ENCODE data around the gene ZNF618.

Gene ZNF618

DNA sequence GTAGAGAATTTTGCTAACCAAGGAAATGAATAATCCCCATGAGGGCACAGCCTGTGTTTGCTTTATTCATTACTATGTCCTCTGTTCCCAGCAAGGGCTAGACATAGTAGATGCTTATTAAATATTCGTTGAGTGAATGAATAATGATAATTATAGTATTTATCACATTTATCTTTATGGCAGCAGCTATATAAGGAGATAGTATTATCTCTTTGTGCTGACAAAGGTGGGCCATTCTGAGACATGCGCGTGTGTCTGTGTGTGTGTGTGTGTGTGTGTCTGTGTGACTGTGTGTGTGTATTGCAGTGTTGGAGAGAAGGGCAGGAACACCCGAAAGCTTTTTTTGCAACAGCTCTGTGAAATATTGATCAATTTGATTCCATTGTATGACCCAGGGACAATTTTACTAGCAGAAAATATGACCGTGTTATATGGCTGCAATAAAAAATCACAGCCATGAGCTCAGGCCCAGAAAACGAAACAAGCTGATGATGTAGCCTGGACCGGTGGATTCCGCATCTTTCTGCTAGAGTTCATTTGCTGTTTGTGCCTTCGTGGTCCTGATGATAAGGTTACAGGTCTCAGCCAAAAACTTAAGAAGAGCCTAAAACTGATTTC lies 39.8 kb downstream of the ZNF618 start:
- Histone ChIP-seq H3K36me3 (ENCODE audit: low read depth) (no peaks in the 10 kb centered on the region), H3K27me3 (ENCODE audit: insufficient read depth, poor library complexity, severe bottlenecking) (no peaks in the 10 kb centered on the region), H3K4me1 (ENCODE audit: insufficient read depth, poor library complexity, severe bottlenecking) (no peaks in the 10 kb centered on the region), H3K4me3 (ENCODE audit: severe bottlenecking) (no peak overlapping the region), H3K27ac (ENCODE audit: poor library complexity, severe bottlenecking) (no peak overlapping the region), H3K9me3 (ENCODE audit: severe bottlenecking) (no peaks in the 10 kb centered on the region)
- ATAC-seq (ENCODE audit: low read depth) (no peak), DNase-seq (ENCODE audit: low spot score) (no peak)
- TF ChIP-seq, protein P1, sequence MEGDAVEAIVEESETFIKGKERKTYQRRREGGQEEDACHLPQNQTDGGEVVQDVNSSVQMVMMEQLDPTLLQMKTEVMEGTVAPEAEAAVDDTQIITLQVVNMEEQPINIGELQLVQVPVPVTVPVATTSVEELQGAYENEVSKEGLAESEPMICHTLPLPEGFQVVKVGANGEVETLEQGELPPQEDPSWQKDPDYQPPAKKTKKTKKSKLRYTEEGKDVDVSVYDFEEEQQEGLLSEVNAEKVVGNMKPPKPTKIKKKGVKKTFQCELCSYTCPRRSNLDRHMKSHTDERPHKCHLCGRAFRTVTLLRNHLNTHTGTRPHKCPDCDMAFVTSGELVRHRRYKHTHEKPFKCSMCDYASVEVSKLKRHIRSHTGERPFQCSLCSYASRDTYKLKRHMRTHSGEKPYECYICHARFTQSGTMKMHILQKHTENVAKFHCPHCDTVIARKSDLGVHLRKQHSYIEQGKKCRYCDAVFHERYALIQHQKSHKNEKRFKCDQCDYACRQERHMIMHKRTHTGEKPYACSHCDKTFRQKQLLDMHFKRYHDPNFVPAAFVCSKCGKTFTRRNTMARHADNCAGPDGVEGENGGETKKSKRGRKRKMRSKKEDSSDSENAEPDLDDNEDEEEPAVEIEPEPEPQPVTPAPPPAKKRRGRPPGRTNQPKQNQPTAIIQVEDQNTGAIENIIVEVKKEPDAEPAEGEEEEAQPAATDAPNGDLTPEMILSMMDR (IDR thresholded peaks at IDR 0.05; ENCODE audit: poor library complexity, severe bottlenecking), result no peak

GRCh38 chr9:113916931-113917330 lies 40.8 kb downstream of the ZNF618 start:
- TF ChIP-seq, protein P1 (IDR thresholded peaks at IDR 0.05; ENCODE audit: poor library complexity, severe bottlenecking), result no peak
- no peak for ATAC-seq (ENCODE audit: low read depth)
- Histone ChIP-seq H3K4me1 (ENCODE audit: insufficient read depth, poor library complexity, severe bottlenecking) (no peaks in the 10 kb centered on the region), H3K36me3 (ENCODE audit: low read depth) (no peaks in the 10 kb centered on the region), H3K27me3 (ENCODE audit: insufficient read depth, poor library complexity, severe bottlenecking) (no peaks in the 10 kb centered on the region), H3K27ac (ENCODE audit: poor library complexity, severe bottlenecking) (no peak overlapping the region), H3K4me3 (ENCODE audit: severe bottlenecking) (no peak overlapping the region), H3K9me3 (ENCODE audit: severe bottlenecking) (no peaks in the 10 kb centered on the region)
- no peak for DNase-seq (ENCODE audit: low spot score)

DNA sequence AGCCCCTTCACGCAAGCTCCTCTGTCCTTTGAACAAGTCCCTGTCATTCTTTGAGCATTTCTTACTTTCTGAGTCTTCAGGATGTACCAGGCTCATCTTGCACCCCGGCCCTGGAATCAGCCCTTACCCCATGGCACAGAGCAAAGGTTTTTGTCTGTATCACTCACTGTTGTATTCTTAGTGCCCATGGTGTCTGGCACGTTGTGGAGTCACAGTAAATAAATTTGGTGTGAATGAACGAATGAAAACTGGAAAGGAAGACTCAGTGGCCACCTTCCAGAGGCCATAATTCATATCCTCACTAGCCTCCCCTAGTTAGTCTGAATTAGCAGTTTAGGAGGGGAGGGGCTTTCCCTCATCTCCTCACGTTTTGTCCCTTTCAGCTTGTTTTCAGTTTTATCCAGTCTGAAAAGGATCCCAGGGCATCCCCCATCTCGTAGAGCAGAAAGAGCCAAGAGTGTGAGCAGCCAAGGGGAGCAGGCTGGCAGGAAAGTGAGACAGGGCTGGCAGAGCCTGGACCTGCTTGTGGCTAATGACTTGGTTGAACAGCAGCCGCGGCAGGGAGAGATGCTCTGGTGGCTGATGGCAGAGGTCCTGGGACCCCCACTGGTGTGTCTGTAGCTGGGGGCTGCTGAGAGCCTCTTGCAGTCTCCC lies 42.7 kb downstream of the ZNF618 start:
- no peak for ATAC-seq (ENCODE audit: low read depth)
- no peaks in the 10 kb centered on the region for H3K4me1 ChIP-seq (ENCODE audit: insufficient read depth, poor library complexity, severe bottlenecking)
- no peaks in the 10 kb centered on the region for H3K36me3 ChIP-seq (ENCODE audit: low read depth)
- no peak for DNase-seq (ENCODE audit: low spot score)
- H3K4me3 ChIP-seq (ENCODE audit: severe bottlenecking), result no peak overlapping the region
- H3K27ac ChIP-seq (ENCODE audit: poor library complexity, severe bottlenecking), result no peak overlapping the region
- no peaks in the 10 kb centered on the region for H3K27me3 ChIP-seq (ENCODE audit: insufficient read depth, poor library complexity, severe bottlenecking)
- TF ChIP-seq, protein P1 (IDR thresholded peaks at IDR 0.05; ENCODE audit: poor library complexity, severe bottlenecking), result no peak
- H3K9me3 ChIP-seq (ENCODE audit: severe bottlenecking), result no peaks in the 10 kb centered on the region

- H3K27ac ChIP-seq (ENCODE audit: poor library complexity, severe bottlenecking), result no peak overlapping the region
- DNase-seq (ENCODE audit: low spot score), result no peak
- no peaks in the 10 kb centered on the region for H3K9me3 ChIP-seq (ENCODE audit: severe bottlenecking)
- no peak for ATAC-seq (ENCODE audit: low read depth)
- no peaks in the 10 kb centered on the region for H3K27me3 ChIP-seq (ENCODE audit: insufficient read depth, poor library complexity, severe bottlenecking)
- no peaks in the 10 kb centered on the region for H3K36me3 ChIP-seq (ENCODE audit: low read depth)
- TF ChIP-seq, protein P1 (IDR thresholded peaks at IDR 0.05; ENCODE audit: poor library complexity, severe bottlenecking), result no peak
- H3K4me1 ChIP-seq (ENCODE audit: insufficient read depth, poor library complexity, severe bottlenecking), result no peaks in the 10 kb centered on the region
- H3K4me3 ChIP-seq (ENCODE audit: severe bottlenecking), result no peak overlapping the region
Measured at GRCh38 chr9:113919382-113919781, 43.3 kb downstream of the ZNF618 start.

DNA sequence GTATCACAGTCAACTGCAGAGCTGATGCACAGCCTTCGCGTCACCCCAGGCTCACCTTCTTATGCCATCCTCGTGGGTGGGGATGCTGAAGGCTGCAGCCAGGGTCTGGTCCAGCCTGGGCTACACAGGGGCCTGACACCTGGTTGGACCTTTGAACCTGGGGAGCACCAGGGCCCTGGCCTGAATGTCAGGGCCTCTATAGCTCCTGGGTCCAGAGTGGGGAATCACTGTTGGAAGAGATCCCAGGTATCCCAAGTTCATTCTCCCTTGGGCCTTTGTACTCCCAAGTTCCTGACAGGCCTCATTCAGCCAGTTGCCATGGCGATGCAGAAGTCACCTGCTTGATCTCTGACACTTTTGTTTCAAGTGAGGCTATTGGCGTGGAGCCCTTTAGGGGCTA lies 43.8 kb downstream of the ZNF618 start:
- TF ChIP-seq, protein P1 (IDR thresholded peaks at IDR 0.05; ENCODE audit: poor library complexity, severe bottlenecking), result no peak
- no peaks in the 10 kb centered on the region for H3K4me1 ChIP-seq (ENCODE audit: insufficient read depth, poor library complexity, severe bottlenecking)
- no peak overlapping the region for H3K4me3 ChIP-seq (ENCODE audit: severe bottlenecking)
- DNase-seq (ENCODE audit: low spot score) (no peak), ATAC-seq (ENCODE audit: low read depth) (no peak)
- no peaks in the 10 kb centered on the region for H3K36me3 ChIP-seq (ENCODE audit: low read depth)
- no peaks in the 10 kb centered on the region for H3K9me3 ChIP-seq (ENCODE audit: severe bottlenecking)
- H3K27me3 ChIP-seq (ENCODE audit: insufficient read depth, poor library complexity, severe bottlenecking), result no peaks in the 10 kb centered on the region
- H3K27ac ChIP-seq (ENCODE audit: poor library complexity, severe bottlenecking), result no peak overlapping the region
